NCI-H146 (cell line): ENCODE data around the gene CMTM5.
"Not testable (repeated sequence)": the region's sequence is repeated elsewhere in the genome, so short reads cannot be mapped to it uniquely, and the experiment has no call there.

ENCODE experiments used
- DNase-seq: peaks from one replicate; lab custom pipeline; 2025; lab: John Stamatoyannopoulos, UW

The CMTM5 gene

DNA sequence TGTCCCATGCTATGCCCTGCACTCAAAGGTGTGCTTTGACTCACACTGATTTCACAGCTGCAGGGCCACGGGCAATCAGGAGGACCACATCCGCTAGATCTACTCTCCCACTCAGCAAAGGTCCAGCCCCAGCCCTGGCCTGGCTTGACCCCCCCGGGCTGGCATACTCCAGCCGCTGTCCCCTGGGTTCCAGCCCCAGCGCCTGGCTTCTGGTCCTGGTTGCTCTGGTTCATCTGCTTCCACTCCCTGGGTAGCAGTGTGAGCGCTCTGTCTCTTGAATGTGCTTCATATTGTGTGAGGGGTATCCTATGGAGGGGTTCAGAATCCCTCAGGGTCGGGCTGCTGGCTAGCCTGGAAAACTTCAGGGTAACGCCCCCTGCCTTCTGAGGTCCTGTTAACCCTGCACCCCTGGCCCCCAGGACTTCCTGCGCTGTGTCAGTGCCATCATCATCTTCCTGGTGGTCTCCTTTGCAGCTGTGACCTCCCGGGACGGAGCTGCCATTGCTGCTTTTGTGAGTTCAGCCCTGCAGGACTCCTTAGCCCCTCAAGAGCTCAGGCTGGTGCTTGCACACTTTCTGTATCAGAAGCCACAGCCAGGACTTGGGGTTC, 1.9 kb downstream of the CMTM5 start:
- DNase-seq = no peak

DNA sequence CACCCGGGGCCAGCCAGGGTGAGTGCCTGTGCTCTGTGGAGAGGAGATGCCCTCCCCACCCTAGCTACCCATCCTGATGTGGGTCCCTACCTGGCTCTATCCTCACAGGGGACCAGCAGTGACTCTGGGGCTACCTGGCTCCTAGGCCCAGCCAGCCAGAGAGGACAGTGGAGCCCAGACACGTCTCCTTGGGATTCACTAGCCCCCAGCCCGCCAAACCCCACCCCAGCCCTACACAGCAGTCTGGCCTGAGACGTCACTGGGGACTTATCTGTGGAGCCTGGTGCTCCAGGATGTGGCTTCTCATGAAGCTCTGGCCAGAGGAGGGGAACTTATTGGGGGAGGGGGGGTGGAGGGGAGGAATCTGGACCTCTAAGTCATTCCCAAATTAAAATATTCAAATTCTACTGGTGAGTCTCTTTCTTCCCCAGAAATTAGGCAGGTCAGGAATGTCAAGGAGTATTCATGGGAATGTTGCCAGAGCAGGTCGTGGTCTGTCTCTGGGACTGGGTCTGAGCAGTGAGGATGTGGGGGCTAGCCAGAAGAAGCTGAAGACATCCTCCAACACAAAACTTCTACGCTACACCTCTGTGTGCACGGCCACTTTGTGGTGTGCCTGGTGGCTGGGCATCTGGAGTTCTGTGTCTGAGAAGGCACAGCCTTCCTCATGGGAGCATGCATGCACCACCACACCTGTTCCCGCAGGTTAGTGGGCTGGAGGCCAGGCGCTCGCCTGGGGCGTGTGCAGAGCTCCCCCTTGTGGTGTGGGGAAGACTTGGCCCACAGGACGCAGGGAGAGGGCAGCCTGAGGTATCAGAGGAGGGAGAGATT, 2.7 kb downstream of the CMTM5 start:
- DNase-seq = peak; percentile 43

DNA sequence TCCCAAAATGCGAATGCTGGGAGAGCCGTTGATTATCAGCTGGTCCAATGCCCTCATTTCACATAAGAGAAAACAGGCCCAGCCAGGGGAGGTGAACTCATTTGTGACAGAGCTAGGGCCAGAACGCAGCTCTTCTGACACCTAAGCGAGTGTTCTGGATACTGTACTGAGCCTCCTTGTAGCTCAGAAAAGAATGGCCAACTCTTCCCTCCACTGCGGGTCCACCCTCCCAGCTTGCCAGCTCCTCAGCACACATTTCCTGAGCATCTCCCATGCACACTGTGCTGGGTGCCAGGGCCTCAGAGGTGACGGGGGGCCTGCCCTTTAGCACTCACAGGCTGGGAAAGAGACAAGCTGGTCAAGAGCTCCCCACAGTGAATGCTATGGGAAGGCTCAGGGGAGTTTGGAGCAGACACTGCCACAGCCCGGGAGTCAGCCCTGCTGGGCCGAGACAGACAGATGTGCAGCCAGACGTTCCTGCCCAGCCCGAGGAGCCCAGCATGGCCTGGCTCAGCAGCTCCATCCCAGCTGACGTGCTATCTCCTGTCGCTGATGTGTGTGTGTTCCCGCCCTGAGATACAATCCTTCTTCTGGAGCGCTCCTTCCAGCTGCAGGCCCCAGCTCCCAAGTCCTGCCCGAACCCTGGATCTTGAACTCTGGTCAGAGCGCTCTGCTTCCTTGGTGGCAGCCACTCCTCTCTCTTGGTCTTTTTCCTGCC, 3.5 kb downstream of the CMTM5 start:
- no peak for DNase-seq

DNA sequence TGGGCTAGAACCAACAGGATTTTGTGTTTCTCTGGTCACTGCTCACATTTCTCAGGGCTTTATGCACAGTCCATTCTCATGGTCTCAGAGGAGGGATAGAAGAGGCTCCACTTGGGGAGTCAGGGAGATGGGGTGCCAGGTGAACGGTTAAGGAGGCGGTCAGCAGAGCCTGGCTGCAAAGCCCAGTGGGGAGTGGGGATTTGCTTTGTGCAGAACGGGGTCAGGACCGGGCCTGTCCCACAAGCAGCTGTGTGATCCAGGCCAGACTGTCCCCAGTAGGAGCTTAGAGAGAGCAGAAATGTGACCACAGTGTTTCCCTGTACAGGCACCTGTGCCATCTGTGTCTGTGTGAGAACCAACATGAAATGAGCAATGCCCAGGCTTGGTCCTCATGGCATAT, 4.1 kb downstream of the CMTM5 start:
- DNase-seq = no peak

DNA sequence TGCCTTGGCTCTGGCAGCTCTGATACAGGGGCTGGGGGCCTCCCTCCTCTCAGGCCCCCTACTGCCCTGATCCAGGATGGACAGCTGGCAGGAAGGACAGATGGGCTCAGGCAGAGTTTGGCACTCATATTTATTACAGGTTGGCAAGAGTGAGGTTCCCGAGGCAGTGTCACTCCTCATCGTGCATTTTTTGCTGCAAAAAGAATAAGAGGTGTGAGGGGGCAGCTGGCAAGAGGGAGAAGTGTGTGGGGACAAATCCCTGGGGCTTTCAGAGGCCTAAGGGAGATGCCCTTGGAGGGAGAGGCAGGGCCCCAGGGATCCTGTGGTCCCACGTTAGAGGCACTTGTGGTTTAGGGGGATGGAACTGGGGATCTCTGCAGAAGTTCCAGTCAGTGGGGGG, 5.0 kb downstream of the CMTM5 start:
- DNase-seq = no peak

DNA sequence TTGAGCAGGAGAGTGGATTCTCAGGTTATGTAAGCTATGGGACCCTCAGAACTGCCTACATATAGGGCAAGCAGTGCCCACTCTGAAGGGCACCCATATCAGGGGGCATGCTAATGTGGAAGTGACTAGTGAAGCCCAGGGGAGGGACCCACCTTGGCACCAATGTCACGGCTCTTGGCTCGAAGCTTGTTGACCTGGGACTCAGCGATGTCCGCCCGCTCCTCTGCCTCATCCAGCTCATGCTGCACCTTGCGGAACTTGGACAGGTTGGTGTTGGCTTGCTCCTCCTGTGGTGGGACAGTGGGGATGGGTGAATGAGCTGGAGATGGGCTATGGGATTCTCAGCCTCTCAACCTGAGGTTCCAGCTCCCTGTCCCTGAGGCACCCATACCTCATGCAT, 5.4 kb downstream of the CMTM5 start:
- no peak for DNase-seq

DNA sequence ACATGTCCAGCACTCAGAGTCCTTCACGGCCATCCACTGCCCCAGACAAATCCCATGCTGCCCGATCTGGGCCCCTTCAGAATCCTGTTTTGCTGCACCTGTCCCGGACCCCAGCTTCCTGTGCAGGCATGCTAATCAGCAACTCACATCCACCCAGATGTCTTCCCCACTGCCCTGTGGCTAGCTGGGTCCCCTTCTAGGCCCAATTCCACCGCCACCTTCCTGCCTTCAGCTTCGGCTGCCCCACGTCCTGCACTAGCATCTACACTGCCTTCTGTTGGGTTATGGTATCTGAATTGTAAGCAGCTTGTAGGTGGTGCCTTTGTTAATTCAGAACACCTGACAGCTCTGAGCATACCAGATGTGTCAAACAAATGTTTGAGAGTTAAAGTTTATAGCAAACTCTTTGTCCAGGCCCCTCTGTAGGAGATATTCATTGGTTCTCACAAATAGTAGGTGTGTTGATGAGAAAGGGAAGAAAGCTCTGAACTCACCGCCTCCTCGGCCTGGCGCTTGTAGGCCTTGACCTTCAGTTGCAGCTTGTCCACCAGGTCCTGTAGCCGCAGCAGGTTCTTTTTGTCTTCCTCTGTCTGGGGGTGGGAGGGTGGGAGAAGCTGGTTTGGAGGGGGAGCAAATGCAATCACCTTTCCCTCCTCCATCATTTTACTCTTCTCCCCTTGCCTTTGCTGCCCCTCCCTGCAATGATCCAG, 6.0 kb downstream of the CMTM5 start:
- no peak for DNase-seq

DNA sequence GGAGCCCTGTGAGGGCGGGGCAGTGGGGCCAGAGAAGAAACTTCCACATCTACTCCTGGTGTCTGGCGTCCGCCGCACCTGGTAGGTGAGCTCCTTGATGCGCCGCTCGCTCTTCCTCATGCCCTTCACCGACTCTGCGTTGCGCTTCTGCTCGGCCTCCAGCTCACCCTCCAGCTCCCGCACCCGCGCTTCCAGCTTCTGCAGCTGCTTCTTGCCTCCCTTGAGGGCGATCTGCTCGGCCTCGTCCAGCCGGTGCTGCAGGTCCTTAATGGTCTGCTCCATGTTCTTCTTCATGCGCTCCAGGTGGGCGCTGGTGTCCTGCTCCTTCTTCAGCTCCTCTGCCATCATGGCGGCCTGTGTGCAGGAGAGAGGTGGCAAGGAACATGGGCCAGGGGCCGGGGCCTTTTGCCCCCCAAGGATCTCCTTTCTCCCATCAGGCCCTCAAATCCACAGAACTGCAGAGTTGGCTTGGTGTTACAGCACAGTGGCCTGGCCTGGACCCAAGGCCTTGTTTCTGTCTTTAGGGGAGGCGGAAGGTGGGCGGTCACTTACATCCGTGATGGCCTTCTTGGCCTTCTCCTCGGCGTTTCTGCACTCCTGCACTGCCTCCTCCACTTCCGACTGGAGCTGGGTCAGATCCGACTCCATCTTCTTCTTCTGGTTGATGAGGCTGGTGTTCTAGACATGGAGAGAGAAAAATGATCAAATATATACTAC, 7.7 kb downstream of the CMTM5 start:
- DNase-seq = no peak

DNA sequence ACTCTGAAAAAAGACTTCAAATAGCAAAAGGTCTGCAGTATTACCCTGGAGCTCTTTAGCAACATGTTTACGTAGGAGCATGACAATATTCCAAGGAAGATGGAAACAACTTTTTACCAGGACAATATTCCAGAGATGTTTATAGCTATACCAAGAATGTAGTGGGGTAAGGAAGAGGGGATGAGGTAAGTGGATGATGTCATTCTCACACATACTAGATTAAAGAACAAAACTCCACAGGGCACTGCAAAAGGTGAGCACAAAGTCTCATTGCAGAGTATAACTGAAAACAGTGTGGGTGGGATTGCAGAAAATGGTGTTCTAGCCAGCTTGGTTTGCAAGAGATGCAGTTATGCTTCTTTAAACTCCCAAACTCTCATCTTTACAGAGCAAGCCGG, 8.4 kb downstream of the CMTM5 start:
- no peak for DNase-seq

DNA sequence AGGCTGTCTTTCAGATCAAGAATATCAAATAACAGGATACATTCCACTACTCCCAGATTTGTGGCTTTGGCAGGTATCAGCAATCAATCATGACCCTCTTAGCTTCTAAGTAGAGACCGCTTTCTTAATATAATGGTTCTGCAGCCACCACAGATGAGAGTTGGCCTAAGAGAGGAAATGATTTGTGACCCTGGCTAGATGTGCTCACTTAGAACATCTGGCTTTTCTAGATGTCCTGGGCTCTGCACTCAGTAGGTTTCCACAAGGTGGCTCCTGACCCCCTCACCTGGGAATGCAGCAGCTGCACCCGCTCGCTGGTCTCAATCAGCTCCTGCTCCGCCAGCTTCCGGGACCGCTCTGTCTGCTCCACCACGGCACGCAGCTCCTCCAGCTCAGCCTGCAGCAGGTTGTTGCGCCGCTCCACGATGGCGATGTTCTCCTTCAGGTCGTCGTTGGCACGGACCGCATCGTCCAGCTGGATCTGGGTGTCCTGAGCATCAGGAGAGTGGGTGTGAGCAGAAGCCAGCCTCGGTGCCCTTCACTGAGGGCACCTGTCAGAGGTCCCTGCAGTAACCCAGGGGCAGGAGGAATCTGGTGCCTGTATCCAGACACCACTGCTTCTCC, 8.9 kb downstream of the CMTM5 start:
- DNase-seq = peak; percentile 12

DNA sequence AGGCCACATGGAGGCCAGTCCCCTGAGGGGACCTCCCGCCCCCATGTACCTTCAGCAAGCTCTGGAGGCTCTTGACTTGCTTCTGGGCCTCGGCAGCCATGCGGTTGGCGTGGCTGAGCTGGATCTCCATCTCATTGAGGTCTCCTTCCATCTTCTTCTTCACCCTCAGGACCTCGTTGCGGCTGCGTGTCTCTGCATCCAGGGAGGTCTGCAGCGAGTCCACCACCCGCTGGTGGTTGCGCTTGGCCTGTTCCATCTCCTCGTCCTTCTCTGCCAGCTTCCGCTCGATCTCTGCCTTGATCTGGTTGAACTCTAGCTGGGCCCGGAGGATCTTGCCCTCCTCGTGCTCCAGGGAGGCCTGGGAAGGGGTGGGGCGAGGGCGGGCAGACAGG, 9.4 kb downstream of the CMTM5 start:
- DNase-seq = not testable (repeated sequence)

DNA sequence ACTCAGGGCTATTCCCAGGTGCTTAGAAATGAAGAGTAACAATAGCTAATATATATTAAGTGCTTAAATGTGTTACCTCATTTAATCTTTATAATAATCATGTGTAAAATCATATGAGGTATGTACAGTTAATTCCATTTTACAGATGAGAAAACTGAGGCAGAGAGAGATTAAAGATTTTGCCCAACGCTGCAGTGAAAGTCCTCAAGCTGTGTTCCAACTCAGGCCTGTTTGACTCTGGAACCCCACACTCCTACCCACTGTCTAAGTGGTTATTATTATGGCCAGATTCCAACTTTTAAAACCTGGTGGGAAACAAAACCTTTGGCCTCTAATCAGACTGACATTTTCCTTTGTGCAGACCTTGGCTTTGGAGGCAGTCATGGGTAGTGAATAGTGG, 10.2 kb downstream of the CMTM5 start:
- DNase-seq = no peak

DNA sequence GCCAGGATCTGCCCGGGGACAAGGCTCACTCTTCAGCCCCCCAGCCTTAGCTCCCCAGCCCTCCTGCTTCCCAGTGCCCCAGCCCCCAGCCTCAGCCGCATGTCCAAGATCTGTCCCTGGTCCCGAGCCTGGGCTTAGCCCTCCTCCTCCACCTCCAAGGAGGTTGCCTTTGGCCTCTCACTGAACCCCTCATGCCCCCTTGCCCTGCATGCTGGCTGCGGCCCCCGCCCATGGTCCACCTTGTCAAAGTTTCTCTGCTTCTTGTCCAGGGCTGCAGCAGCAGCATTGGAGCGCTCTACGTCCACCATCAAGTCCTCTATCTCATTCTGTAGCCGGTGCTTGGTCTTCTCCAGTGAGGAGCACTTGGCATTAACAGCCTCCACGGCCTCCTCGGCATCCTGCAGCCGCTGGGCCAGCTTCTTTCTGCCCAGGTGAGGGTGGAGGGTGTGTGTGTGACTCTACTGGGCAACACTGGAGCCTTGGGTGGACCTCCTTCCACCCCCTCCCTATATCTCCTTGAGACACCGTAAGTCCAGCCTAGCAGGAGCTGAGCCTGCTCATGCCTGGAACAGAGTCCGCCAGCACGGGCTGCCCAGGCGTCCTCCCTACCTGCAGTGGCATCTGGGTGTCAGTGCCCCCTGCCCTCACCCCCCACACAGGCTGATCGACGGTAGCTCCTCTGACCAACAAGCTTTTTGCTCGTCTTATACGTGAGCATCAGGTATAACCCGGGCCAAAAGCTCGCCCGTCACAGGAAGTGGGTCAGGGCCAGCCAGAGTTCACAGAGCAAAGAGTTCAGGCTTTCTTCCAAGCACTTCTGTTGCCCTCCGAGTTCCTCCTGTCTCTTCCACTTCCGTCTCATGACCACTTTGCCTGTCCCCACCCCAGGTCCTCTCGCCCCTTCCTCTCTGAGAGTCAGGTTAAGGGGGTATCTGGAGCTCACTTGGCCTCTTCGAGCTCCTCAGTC, 11.4 kb downstream of the CMTM5 start:
- no peak for DNase-seq

DNA sequence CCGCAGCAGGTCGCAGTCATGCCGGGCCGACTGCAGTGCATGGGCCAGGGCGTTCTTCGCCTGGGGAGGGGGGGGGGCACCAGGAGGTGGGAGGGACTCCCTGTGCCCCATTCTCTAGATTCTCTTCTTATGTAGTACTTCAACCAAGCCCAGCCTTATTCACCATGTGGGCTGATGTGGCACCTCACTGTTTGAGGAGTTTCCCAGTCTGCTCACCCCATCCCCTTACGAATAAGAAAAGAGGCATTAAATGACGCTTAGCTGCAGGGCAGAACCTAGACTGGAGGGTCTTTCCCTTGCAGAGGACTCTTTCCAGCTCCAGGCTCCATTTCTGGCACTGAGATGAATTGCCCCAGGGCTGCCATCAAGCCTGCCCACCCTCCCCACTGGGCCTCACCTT, 12.2 kb downstream of the CMTM5 start:
- DNase-seq = no peak

DNA sequence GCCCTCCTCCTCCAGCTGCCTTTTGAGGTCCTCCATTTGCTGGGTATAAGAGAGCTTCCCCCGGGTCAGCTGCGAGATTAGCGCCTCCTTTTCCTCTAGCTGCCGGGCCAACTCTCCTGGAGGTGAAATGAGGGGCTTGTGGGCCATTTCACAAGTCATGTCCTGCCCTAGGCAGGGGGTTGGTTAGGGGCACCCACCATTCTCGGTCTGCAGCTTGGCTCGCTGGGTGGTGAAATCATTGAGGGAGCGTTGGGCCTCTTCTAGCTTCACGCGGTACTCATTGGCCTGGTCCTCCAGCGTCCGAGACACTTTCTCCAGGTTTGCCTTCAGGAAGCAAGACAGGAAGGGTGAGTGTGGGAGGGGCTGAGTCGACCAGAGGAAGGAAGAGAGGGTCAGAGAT, 12.6 kb downstream of the CMTM5 start:
- no peak for DNase-seq

DNA sequence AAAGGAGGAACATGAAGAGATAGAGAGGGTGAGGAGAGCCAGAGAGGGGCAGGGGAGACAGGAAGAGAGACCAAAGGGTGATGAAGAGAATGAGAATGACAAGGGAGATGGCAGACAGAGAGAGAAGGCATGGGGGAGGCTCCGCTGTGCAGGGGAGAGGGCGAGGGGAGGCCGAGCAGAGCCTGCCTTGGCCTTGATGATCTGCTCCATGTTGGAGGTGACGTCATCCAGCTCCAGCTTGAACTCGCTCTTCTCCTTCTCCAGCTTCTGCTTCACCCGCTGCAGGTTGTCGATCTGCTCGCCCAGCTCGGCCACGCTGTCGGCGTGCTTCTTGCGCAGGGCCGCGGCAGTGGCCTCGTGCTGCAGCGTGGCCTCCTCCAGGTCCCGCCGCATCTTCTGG, 13.0 kb downstream of the CMTM5 start:
- DNase-seq = not testable (repeated sequence)

DNA sequence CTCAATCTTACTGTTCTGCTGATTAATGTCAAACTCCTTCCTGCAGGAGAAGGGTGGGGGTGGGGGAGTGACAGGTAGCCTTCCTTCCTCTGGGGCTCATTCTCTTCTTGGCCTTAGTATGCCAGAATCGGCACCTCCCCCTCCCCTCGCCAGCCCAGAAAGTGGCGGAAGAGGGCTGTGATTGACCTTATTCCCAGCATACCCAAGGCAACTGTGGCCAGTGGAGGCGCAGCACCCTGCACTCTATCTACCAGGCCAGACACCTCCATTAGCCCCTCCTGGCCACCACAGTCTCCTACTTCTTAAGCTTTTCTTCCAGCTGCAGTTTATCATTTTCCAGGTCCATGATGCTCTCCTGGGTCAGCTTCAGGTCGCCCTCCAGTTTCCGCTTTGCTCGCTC, 15.8 kb downstream of the CMTM5 start:
- no peak for DNase-seq

DNA sequence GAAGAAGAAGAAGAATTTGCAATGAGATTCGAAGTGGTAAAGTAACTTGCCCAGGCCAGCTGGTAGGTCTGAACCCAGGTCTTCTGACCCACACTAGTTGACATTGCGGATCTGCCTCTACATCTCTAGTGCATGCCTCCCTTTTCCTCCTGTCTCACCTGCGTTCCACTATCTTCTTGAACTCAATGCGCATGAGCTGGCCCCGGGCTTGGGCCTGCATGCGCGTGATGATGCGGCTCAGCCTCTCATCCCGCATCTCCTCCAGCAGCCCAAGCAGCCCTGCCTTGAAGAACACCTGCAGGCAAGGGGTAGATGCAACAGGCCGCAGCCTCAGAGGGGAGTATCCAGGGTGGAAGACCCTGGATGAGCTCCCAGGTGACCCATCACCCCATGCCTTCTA, 19.3 kb downstream of the CMTM5 start:
- no peak for DNase-seq

DNA sequence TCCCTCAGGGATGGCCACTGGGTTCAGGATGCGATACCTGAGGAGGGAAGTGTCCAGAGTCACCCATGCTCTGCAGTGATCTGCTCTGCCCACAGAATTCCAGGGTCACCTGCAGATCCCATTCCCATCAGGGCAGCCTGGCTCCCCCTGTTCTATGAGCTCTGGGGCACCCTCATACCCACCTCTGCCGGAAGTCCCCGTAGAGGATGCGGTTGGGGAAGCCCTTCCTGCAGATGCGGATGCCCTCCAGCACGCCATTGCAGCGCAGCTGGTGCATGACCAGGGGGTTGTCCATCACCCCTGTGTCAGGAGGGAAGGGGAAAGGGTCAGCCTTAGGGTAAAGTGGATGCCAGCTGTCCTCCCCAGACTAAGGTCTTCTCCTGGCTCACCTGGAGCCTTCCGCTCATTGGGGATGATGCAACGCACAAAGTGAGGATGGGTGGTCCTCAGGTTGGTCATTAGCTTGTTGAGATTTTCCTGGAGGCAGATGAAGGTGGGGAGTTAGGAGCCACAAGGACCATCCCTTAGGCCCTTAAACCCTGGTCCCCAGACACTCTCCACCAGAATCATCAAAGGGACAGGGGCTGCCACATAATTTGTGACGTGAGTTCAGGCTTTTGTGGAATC, 20.0 kb downstream of the CMTM5 start:
- no peak for DNase-seq

DNA sequence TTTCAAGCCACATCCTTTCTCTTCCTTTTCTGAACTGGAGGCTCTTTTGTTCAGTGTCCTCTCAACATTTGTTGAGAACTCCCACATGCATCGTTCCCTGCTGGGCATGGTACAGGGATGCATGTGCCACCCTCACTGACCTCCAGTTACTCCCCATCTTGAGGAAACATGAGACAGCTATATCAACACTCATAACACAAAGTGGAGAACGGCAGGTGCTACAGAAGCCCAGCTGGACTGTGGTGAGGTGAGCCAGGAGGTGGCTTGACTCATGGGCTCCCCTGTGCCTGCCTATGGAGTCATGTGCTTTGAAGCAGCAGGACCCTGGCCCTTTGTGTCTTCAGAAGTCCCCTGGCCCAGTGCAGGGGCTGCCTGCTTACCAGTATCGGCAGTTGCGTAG, 21.5 kb downstream of the CMTM5 start:
- DNase-seq = peak; percentile 70
